Neural cell (in vitro differentiated cells): ENCODE results near the gene MROH2A. TPM values are rescaled to one million over a fixed set of nuclear protein-coding genes. Genes with fewer than 3 reads are reported as not detected.

Experiments
- H2AFZ ChIP-seq: fragments of 200-600, 300-800 bp; sonication (generic), shearing (Covaris generic); 2 replicates; pipeline ENCODE4 v1.6.0; 2014; ENCODE audit warnings: low read depth, mild to moderate bottlenecking, antibody characterized with exemption, low read length, moderate library complexity
- H3F3A ChIP-seq: fragments of 200-600 bp; shearing (Covaris generic); 2 replicates; pipeline ENCODE4 v1.6.1; 2016; ENCODE audit warnings: mild to moderate bottlenecking, moderate library complexity, mixed read lengths, antibody characterized with exemption, low read length; ENCODE audit not compliant: insufficient read depth, poor library complexity, severe bottlenecking
- H3K27ac ChIP-seq: fragments of 200-600, 300-800 bp; sonication (generic), shearing (Covaris generic); 2 replicates; pipeline ENCODE4 v1.5.1; 2014; ENCODE audit warnings: mild to moderate bottlenecking, low read length, moderate library complexity
- H3K27me3 ChIP-seq: fragments of 300-800, 200-600 bp; sonication (generic), shearing (Covaris generic); 2 replicates; pipeline ENCODE4 v1.6.0; 2014; ENCODE audit warnings: mild to moderate bottlenecking, low read depth, low read length, moderate library complexity; ENCODE audit not compliant: insufficient read depth
- H3K36me3 ChIP-seq: fragments of 300-800, 200-600 bp; sonication (generic), shearing (Covaris generic); 2 replicates; pipeline ENCODE4 v1.5.1; 2014; ENCODE audit warnings: mild to moderate bottlenecking, antibody characterized with exemption, low read length, moderate library complexity; ENCODE audit not compliant: insufficient read depth
- H3K4me2 ChIP-seq: fragments of 300-800, 200-600 bp; sonication (generic), shearing (Covaris generic); 2 replicates; pipeline ENCODE4 v1.6.0; 2014; ENCODE audit warnings: mild to moderate bottlenecking, low read length
- H3K4me3 ChIP-seq: fragments of 300-800, 200-600 bp; sonication (generic), shearing (Covaris generic); 2 replicates; pipeline ENCODE4 v1.5.1; 2014; ENCODE audit warnings: mild to moderate bottlenecking, low read length, moderate library complexity
- H3K79me2 ChIP-seq: fragments of 200-600 bp; shearing (Covaris generic); replicated peaks from 2 replicates; pipeline ENCODE4 v1.6.0; 2014; ENCODE audit warnings: mild to moderate bottlenecking, low read length, moderate library complexity; ENCODE audit not compliant: insufficient read depth
- H3K9ac ChIP-seq: fragments of 300-800, 200-600 bp; sonication (generic), shearing (Covaris generic); 2 replicates; pipeline ENCODE4 v1.6.1; 2016; ENCODE audit warnings: mild to moderate bottlenecking, low read length, mixed read lengths
- H3K9me2 ChIP-seq: fragments of 200-600 bp; shearing (Covaris generic); 2 replicates; pipeline ENCODE4 v1.6.1; 2016; ENCODE audit warnings: mild to moderate bottlenecking, low read length, mixed read lengths; ENCODE audit not compliant: insufficient read depth
- H3K9me3 ChIP-seq: fragments of 200-600, 300-800 bp; sonication (generic), shearing (Covaris generic); 2 replicates; pipeline ENCODE4 v1.6.1; 2016; ENCODE audit warnings: mild to moderate bottlenecking, mixed run types, low read length, moderate library complexity, mixed read lengths
- H4K20me1 ChIP-seq: fragments of 200-600 bp; shearing (Covaris generic); 2 replicates; pipeline ENCODE4 v1.6.1; 2016; ENCODE audit warnings: mild to moderate bottlenecking, mixed run types; ENCODE audit not compliant: insufficient read depth
- EP300 ChIP-seq: fragments of 450-650 bp; conservative IDR thresholded peaks from 2 replicates; pipeline ENCODE4 v1.6.1; 2014; ENCODE audit warnings: antibody characterized with exemption, mild to moderate bottlenecking, moderate library complexity; ENCODE audit not compliant: poor library complexity, severe bottlenecking
- EZH2 ChIP-seq: fragments of 200-600, 300-800 bp; shearing (Covaris generic), sonication (generic); IDR thresholded peaks from 2 replicates; pipeline ENCODE4 v1.6.1; 2014; ENCODE audit warnings: antibody characterized with exemption, low read length, borderline replicate concordance, mild to moderate bottlenecking; ENCODE audit not compliant: insufficient read depth, poor library complexity, severe bottlenecking
- MXI1 ChIP-seq: fragments of 450-650 bp; conservative IDR thresholded peaks from 2 replicates; pipeline ENCODE4 v1.6.1; 2014; ENCODE audit warnings: antibody characterized with exemption, mild to moderate bottlenecking; ENCODE audit not compliant: poor library complexity, severe bottlenecking
- POLR2AphosphoS5 ChIP-seq: IDR thresholded peaks from 2 replicates; pipeline ENCODE4 v1.6.1; 2012
- RAD21 ChIP-seq: fragments of 450-650 bp; conservative IDR thresholded peaks from 2 replicates; pipeline ENCODE4 v1.6.1; 2014; ENCODE audit warnings: antibody characterized with exemption, mild to moderate bottlenecking, moderate library complexity
- SMC3 ChIP-seq: fragments of 450-650 bp; conservative IDR thresholded peaks from 2 replicates; pipeline ENCODE4 v1.6.1; 2014; ENCODE audit warnings: antibody characterized with exemption, mild to moderate bottlenecking, moderate library complexity; ENCODE audit not compliant: poor library complexity
- TAF1 ChIP-seq: IDR thresholded peaks from 2 replicates; pipeline ENCODE4 v1.6.1; 2012; ENCODE audit warnings: low read depth
- polyA plus RNA-seq: library from polyadenylated mRNA; depleted of rRNA; stranded (reverse); fragments of >200 nt; gene quantifications from 2 replicates; pipeline ENCODE4 v1.2.3, GENCODE V29; 2014
- TF ChIP-seq, protein P1 (sequence below): IDR thresholded peaks from 2 replicates; pipeline ENCODE4 v1.6.1; 2012; ENCODE audit warnings: borderline replicate concordance
- TF ChIP-seq, protein P2 (sequence below): fragments of 450-650 bp; IDR thresholded peaks from 2 replicates; pipeline ENCODE4 v1.5.1; 2014; ENCODE audit warnings: antibody characterized with exemption, mild to moderate bottlenecking, moderate library complexity; ENCODE audit not compliant: poor library complexity, severe bottlenecking

Gene MROH2A
- polyA plus RNA-seq, 1 donor from 2014 or later: not detected

DNA sequence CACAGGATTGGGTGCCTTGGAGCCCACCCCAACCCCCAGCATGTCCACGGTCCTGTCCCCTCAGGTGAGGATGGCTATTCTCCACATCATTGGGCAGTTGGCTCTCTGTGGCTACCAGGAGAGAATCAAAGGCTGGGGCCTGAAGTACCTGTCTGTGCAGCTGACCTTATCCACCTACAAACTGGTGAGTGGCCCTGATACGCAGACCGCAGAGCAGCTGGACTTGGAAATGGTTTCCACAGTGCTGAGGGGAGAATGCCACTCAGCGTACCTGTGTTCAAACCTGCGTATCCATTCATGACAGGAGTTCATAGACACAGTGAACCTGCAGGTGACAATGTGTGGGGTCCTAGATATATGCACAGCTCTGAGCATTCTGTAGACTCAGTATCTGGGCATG, 21.6 kb downstream of the MROH2A start:
- H3K4me3 ChIP-seq: no peak overlapping the region
- no peaks in the 10 kb centered on the region for H3K27me3 ChIP-seq
- no peaks in the 10 kb centered on the region for H4K20me1 ChIP-seq
- no peaks in the 10 kb centered on the region for H3F3A ChIP-seq
- no peaks in the 10 kb centered on the region for H3K36me3 ChIP-seq
- no peaks in the 10 kb centered on the region for H3K9me3 ChIP-seq
- H3K9ac ChIP-seq: no peak overlapping the region
- H2AFZ ChIP-seq: no peak overlapping the region
- H3K27ac ChIP-seq: no peak overlapping the region
- TF ChIP-seq SMC3: no peak
- TF ChIP-seq EZH2: no peak
- TF ChIP-seq EP300: no peak
- no peak for TF ChIP-seq POLR2AphosphoS5
- no peak for TF ChIP-seq MXI1
- TF ChIP-seq TAF1: no peak
- TF ChIP-seq, protein P1, sequence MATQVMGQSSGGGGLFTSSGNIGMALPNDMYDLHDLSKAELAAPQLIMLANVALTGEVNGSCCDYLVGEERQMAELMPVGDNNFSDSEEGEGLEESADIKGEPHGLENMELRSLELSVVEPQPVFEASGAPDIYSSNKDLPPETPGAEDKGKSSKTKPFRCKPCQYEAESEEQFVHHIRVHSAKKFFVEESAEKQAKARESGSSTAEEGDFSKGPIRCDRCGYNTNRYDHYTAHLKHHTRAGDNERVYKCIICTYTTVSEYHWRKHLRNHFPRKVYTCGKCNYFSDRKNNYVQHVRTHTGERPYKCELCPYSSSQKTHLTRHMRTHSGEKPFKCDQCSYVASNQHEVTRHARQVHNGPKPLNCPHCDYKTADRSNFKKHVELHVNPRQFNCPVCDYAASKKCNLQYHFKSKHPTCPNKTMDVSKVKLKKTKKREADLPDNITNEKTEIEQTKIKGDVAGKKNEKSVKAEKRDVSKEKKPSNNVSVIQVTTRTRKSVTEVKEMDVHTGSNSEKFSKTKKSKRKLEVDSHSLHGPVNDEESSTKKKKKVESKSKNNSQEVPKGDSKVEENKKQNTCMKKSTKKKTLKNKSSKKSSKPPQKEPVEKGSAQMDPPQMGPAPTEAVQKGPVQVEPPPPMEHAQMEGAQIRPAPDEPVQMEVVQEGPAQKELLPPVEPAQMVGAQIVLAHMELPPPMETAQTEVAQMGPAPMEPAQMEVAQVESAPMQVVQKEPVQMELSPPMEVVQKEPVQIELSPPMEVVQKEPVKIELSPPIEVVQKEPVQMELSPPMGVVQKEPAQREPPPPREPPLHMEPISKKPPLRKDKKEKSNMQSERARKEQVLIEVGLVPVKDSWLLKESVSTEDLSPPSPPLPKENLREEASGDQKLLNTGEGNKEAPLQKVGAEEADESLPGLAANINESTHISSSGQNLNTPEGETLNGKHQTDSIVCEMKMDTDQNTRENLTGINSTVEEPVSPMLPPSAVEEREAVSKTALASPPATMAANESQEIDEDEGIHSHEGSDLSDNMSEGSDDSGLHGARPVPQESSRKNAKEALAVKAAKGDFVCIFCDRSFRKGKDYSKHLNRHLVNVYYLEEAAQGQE: no peak
- TF ChIP-seq RAD21: no peak
- TF ChIP-seq, protein P2, sequence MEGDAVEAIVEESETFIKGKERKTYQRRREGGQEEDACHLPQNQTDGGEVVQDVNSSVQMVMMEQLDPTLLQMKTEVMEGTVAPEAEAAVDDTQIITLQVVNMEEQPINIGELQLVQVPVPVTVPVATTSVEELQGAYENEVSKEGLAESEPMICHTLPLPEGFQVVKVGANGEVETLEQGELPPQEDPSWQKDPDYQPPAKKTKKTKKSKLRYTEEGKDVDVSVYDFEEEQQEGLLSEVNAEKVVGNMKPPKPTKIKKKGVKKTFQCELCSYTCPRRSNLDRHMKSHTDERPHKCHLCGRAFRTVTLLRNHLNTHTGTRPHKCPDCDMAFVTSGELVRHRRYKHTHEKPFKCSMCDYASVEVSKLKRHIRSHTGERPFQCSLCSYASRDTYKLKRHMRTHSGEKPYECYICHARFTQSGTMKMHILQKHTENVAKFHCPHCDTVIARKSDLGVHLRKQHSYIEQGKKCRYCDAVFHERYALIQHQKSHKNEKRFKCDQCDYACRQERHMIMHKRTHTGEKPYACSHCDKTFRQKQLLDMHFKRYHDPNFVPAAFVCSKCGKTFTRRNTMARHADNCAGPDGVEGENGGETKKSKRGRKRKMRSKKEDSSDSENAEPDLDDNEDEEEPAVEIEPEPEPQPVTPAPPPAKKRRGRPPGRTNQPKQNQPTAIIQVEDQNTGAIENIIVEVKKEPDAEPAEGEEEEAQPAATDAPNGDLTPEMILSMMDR: no peak
- no peaks in the 10 kb centered on the region for H3K9me2 ChIP-seq
- H3K4me2 ChIP-seq: no peak overlapping the region
- H3K79me2 ChIP-seq: no peaks in the 10 kb centered on the region

DNA sequence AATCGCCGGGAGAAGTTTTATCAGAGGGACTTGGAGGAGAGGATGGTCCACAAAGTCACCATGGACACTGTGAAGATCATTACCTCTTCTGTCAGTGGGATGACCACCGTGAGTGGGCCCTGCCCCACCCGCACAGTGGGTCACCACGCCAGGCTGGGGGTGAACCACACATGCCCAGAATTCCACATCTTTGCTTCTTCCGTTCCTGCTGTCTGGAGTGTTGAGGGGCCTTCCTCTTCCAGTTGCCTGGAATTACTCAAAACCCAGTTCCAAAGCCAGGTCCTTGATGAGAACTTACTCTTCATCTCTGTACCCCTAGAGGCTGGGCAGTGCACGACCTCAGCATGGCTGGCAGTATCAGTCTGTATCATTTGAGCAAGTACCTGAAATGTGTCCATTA, 22.1 kb downstream of the MROH2A start:
- H3K9me3 ChIP-seq: no peaks in the 10 kb centered on the region
- H3K4me2 ChIP-seq: no peak overlapping the region
- no peaks in the 10 kb centered on the region for H4K20me1 ChIP-seq
- no peaks in the 10 kb centered on the region for H3F3A ChIP-seq
- no peak overlapping the region for H3K27ac ChIP-seq
- no peak for TF ChIP-seq SMC3
- TF ChIP-seq TAF1: no peak
- TF ChIP-seq, protein P1: no peak
- TF ChIP-seq EP300: no peak
- TF ChIP-seq MXI1: no peak
- no peak for TF ChIP-seq POLR2AphosphoS5
- no peak for TF ChIP-seq EZH2
- TF ChIP-seq, protein P2: no peak
- TF ChIP-seq RAD21: no peak
- H3K79me2 ChIP-seq: no peaks in the 10 kb centered on the region
- H3K4me3 ChIP-seq: no peak overlapping the region
- H3K36me3 ChIP-seq: no peaks in the 10 kb centered on the region
- H3K27me3 ChIP-seq: no peaks in the 10 kb centered on the region
- no peaks in the 10 kb centered on the region for H3K9me2 ChIP-seq
- H2AFZ ChIP-seq: no peak overlapping the region
- no peak overlapping the region for H3K9ac ChIP-seq
